ENCODE data around the gene KANK2. TPM values are rescaled to one million over a fixed set of nuclear protein-coding genes. Genes with fewer than 3 reads are reported as not detected.

The KANK2 gene
- polyA plus RNA-seq, 1 of the 3 experiments (the other 2 are of a cell fraction): 92.4 TPM

GRCh38 chr19:11164879-11165406 is 32.4 kb downstream of the KANK2 start:
- no peaks in the 10 kb centered on the region for H3K9me3 ChIP-seq
- H3K79me2 ChIP-seq (ENCODE audit: insufficient read depth): no peaks in the 10 kb centered on the region; the same call in 1 of the 2 replicates
- peaks cover 26% of the 10 kb centered on the region for H3F3A ChIP-seq (replicated peaks; ENCODE audit: insufficient read depth)
- DNase-seq: no peak
- ChIA-PET POLR2A (no interaction called here), CTCF (interaction anchor here (0.9 to 2.0 kb wide), 2 partner anchors 23 to 40 kb away, joined by 3 to 4 read pairs; no protein-coding TSS in a partner anchor)
- no peak overlapping the region for H3K9ac ChIP-seq
- H3K9me2 ChIP-seq: no peaks in the 10 kb centered on the region
- H3K27ac ChIP-seq (ENCODE audit: low read depth in 2 of 2, low read length in 1 of 2): no peak overlapping the region
- 87% methylated on average over 17 of the region's 17 CpGs for WGBS (ENCODE audit: low lambda C conversion rate)
- peaks cover 0 to 16% of the 10 kb centered on the region in 2 experiments; a peak in 2 of 4 replicates for H3K4me1 ChIP-seq (ENCODE audit: control insufficient read depth in 1 of 2, insufficient read depth in 2 of 2, low read depth in 1 of 2, low read length in 1 of 2)
- H3K27me3 ChIP-seq (ENCODE audit: insufficient read depth): no peaks in the 10 kb centered on the region
- TF ChIP-seq SMC3 (IDR thresholded peaks at IDR 0.05; ENCODE audit: low read depth, low read length) (no peak), EZH2phosphoT487 (IDR thresholded peaks at IDR 0.05; ENCODE audit: borderline replicate concordance, low read depth) (no peak), GABPA (IDR thresholded peaks at IDR 0.05; ENCODE audit: low read depth) (no peak), RAD21 (IDR thresholded peaks at IDR 0.05; ENCODE audit: low read length) (no peak), TAF1 (IDR thresholded peaks at IDR 0.05; ENCODE audit: borderline replicate concordance, low read depth, low read length) (no peak), RFX5 (IDR thresholded peaks at IDR 0.05; ENCODE audit: low read length) (no peak), IRF3 (IDR thresholded peaks at IDR 0.05; ENCODE audit: low read depth, low read length) (no peak), FOXJ3 (CRISPR knock-in tag; IDR thresholded peaks at IDR 0.05) (no peak)
- H4K20me1 ChIP-seq (ENCODE audit: insufficient read depth): no peaks in the 10 kb centered on the region
- H3K36me3 ChIP-seq (replicated peaks in 1 of 2; ENCODE audit: control insufficient read depth in 1 of 2, insufficient read depth in 2 of 2, low read length in 1 of 2): peaks cover 12 to 43% of the 10 kb centered on the region in 2 experiments
- no peak overlapping the region for H3K4me2 ChIP-seq
- H3K4me3 ChIP-seq (ENCODE audit: low read depth in 2 of 2, low read length in 1 of 2): no peak overlapping the region
- no peak overlapping the region for H2AFZ ChIP-seq (ENCODE audit: low read depth)

GRCh38 chr19:11164296-11164695 is 33.0 kb downstream of the KANK2 start:
- DNase-seq: no peak
- H3K4me1 ChIP-seq (ENCODE audit: control insufficient read depth in 1 of 2, insufficient read depth in 2 of 2, low read depth in 1 of 2, low read length in 1 of 2): peaks cover 0 to 13% of the 10 kb centered on the region in 2 experiments; a peak in 2 of 4 replicates
- CTCF ChIA-PET: interaction anchor here (0.6 to 2.0 kb wide), 3 partner anchors 22 to 39 kb away, joined by 3 to 4 read pairs (median 3); no protein-coding TSS in a partner anchor

More at GRCh38 chr19:11164296-11164695, 33.0 kb downstream of the KANK2 start:
- no peaks in the 10 kb centered on the region for H3K27me3 ChIP-seq (ENCODE audit: insufficient read depth)
- H2AFZ ChIP-seq (ENCODE audit: low read depth): no peak overlapping the region
- H3K9ac ChIP-seq: no peak overlapping the region
- no peaks in the 10 kb centered on the region for H4K20me1 ChIP-seq (ENCODE audit: insufficient read depth)
- no peaks in the 10 kb centered on the region for H3K9me3 ChIP-seq
- H3K27ac ChIP-seq (ENCODE audit: low read depth in 2 of 2, low read length in 1 of 2): no peak overlapping the region
- peaks cover 20% of the 10 kb centered on the region for H3F3A ChIP-seq (replicated peaks; ENCODE audit: insufficient read depth)
- no peak overlapping the region for H3K4me3 ChIP-seq (ENCODE audit: low read depth in 2 of 2, low read length in 1 of 2)
- peaks cover 9 to 36% of the 10 kb centered on the region in 2 experiments for H3K36me3 ChIP-seq (replicated peaks in 1 of 2; ENCODE audit: control insufficient read depth in 1 of 2, insufficient read depth in 2 of 2, low read length in 1 of 2)
- H3K4me2 ChIP-seq: no peak overlapping the region
- no peaks in the 10 kb centered on the region; the same call in 1 of the 2 replicates for H3K79me2 ChIP-seq (ENCODE audit: insufficient read depth)
- 88% methylated on average over 11 of the region's 11 CpGs for WGBS (ENCODE audit: low lambda C conversion rate)
- no peaks in the 10 kb centered on the region for H3K9me2 ChIP-seq
- TF ChIP-seq FOXJ3 (CRISPR knock-in tag; IDR thresholded peaks at IDR 0.05) (no peak), MXI1 (IDR thresholded peaks at IDR 0.05; ENCODE audit: low read depth, low read length) (no peak), TCF12 (IDR thresholded peaks at IDR 0.05) (no peak), ZBTB33 (IDR thresholded peaks at IDR 0.05; ENCODE audit: borderline replicate concordance, low read depth) (no peak), GATA2 (CRISPR knock-in tag; IDR thresholded peaks at IDR 0.05) (no peak), MEF2A (IDR thresholded peaks at IDR 0.05; ENCODE audit: borderline replicate concordance, low read depth) (no peak), JUND (IDR thresholded peaks at IDR 0.05) (no peak), USF2 (IDR thresholded peaks at IDR 0.05; ENCODE audit: borderline replicate concordance, low read depth, low read length) (no peak), REST (IDR thresholded peaks at IDR 0.05; ENCODE audit: low read depth, low read length) (no peak), NRF1 (IDR thresholded peaks at IDR 0.05; ENCODE audit: low read depth, low read length) (no peak), IRF3 (IDR thresholded peaks at IDR 0.05; ENCODE audit: low read depth, low read length) (no peak), YY1 (IDR thresholded peaks at IDR 0.05; ENCODE audit: low read depth) (no peak)
- POLR2A ChIA-PET: no interaction called here

Data from SK-N-SH (cell line).